Measurements from ENCODE around the gene TLX2. TPM values are rescaled to one million over a fixed set of nuclear protein-coding genes. Genes with fewer than 3 reads are reported as not detected.
"Not testable (repeated sequence)": the region's sequence is repeated elsewhere in the genome, so short reads cannot be mapped to it uniquely, and the experiment has no call there.

TLX2 gene
- total RNA-seq, 3 donors from 2014 or later: not detected

DNA sequence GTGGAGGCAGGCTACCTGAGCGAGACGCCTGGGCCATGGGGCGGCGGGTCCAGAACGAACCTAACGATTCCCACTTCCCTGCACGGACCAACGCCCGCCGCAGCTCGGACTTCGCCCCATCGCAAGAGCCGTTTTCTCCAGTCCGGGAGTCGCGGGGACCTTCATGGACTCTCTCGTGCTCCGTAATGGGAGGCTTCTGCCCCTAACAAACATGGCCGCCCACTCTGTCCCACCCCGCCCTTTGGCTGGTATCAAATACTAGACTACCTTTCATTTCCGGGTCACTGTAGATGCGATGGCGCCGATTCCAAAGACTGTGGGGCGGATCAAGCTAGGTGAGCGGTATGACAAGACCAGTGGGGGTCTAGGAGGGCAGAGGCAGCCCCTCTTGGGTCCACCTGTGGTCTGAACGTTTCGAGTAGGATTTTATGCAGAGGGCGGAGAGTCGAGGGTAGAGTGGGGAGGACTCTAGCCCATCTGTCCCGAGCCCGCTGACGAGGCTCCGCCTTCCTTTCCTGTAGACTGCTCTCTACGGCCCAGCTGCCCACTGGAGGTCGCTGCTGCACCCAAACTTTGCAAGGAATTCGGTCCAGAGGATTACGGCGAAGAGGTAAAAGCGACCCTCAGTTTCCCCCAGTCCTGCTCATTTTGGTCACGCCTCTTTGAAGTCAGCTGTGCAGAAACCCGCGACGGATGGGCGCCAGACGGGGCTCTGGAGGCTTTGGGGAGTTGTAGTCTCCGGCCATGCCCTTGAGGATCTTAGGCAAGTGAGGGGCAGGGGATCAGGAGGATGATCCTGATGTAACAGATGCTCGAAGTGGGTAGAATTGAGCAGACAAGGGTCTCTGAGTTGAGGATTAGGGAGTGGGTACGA, 31.2 kb upstream of the TLX2 start, which contains the start of the genes CCDC142 and TTC31:
TSS of gene CCDC142 (minus strand) at position 198 of the 874 bp plus-strand sequence. CDS start at position 37, 161 bp downstream.
TSS of gene TTC31 (plus strand) at position 281 of the 874 bp plus-strand sequence. CDS start at position 296, 15 bp downstream.
- peak within 1 kb of the TSS; percentile 71 to 99 (median 89) for H3K4me3 ChIP-seq
- H3K9me3 ChIP-seq: no peaks in the 10 kb centered on the region
- H3K27me3 ChIP-seq: no peaks in the 10 kb centered on the region
- DNase-seq (ENCODE audit: low spot score in 2 of 2): peak; percentile 96 to 98
- peaks cover 8 to 14% of the 10 kb centered on the region in 2 donors for H3K4me1 ChIP-seq
- intact Hi-C loops (cut with DNase I; ENCODE audit: low total_unique reads): loop anchor here (5.0 kb wide), 1 partner anchor 99 kb away; no protein-coding TSS in a partner anchor
- peak within 1 kb of the TSS; percentile 90 to 94 for H3K27ac ChIP-seq
- TF ChIP-seq POLR2AphosphoS5 (IDR thresholded peaks at IDR 0.05): peak; percentile 86 to 88 (median 88)
- no peak for TF ChIP-seq POLR2A (IDR thresholded peaks at IDR 0.05)
- TF ChIP-seq, protein P1, sequence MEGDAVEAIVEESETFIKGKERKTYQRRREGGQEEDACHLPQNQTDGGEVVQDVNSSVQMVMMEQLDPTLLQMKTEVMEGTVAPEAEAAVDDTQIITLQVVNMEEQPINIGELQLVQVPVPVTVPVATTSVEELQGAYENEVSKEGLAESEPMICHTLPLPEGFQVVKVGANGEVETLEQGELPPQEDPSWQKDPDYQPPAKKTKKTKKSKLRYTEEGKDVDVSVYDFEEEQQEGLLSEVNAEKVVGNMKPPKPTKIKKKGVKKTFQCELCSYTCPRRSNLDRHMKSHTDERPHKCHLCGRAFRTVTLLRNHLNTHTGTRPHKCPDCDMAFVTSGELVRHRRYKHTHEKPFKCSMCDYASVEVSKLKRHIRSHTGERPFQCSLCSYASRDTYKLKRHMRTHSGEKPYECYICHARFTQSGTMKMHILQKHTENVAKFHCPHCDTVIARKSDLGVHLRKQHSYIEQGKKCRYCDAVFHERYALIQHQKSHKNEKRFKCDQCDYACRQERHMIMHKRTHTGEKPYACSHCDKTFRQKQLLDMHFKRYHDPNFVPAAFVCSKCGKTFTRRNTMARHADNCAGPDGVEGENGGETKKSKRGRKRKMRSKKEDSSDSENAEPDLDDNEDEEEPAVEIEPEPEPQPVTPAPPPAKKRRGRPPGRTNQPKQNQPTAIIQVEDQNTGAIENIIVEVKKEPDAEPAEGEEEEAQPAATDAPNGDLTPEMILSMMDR (IDR thresholded peaks at IDR 0.05): peak; percentile 81 to 91 (median 84)
- H3K36me3 ChIP-seq: no peaks in the 10 kb centered on the region

DNA sequence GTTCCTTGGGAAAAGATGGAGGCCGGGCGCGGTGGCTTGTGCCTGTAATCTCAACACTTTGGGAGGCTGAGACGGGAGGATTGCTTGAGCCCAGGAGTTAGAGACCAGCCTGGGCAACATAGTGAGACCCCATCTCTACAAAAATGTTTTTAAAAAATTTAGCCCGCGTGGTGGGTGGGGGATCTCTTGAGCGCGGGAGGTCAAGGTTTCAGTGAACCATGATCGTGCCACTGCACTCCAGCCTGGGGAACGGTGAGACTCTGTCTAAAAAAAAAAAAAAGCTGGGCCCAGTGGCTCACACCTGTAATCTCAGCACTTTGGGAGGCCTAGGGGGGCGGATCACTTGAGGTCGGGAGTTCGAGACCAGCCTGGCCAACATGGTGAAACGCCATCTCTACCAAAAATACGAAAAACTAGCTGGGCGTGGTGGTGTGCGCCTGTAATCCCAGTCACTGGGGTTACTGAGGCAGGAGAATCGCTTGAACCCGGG, 30.5 kb upstream of the TLX2 start:
- Histone ChIP-seq H3K4me1 (peaks cover 8 to 14% of the 10 kb centered on the region in 2 donors), H3K27ac (peak overlapping the region in 1 of 2 donors; percentile 90), H3K4me3 (peak overlapping the region; percentile 71 to 99 (median 89))
- intact Hi-C loops (cut with DNase I; ENCODE audit: low total_unique reads): loop anchor here (5.0 kb wide), 1 partner anchor 99 kb away; no protein-coding TSS in a partner anchor
- not testable (repeated sequence) for DNase-seq (ENCODE audit: low spot score in 2 of 2); H3K9me3 ChIP-seq; H3K36me3 ChIP-seq; H3K27me3 ChIP-seq

DNA sequence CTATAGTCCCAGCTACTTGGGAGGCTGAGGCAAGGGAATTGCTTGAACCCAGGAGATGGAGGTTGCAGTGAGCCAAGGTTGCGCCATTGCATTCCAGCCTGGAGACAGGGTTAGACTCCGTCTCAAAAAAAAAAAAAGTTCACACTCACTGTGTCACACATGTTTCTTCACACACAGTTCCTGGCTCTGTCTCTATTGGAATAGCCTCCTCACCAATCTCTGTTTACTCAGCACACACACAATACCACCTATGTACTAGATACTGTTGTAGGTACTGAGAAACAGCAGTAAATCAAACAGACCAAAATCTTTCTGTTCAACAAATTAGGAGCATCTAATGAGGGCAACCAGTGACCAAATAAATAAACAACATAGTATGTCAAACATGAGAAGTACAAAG, 28.1 kb upstream of the TLX2 start:
- TF ChIP-seq, protein P1 (IDR thresholded peaks at IDR 0.05): no peak
- TF ChIP-seq POLR2A (IDR thresholded peaks at IDR 0.05) (no peak), POLR2AphosphoS5 (IDR thresholded peaks at IDR 0.05) (no peak)
- Histone ChIP-seq H3K4me3 (no peak overlapping the region), H3K27me3 (no peaks in the 10 kb centered on the region), H3K4me1 (peaks cover 7 to 8% of the 10 kb centered on the region in 2 donors), H3K9me3 (no peaks in the 10 kb centered on the region), H3K27ac (no peak overlapping the region), H3K36me3 (no peaks in the 10 kb centered on the region)
- intact Hi-C loops (cut with DNase I; ENCODE audit: low total_unique reads): no loop called here
- no peak for DNase-seq (ENCODE audit: low spot score in 2 of 2)

DNA sequence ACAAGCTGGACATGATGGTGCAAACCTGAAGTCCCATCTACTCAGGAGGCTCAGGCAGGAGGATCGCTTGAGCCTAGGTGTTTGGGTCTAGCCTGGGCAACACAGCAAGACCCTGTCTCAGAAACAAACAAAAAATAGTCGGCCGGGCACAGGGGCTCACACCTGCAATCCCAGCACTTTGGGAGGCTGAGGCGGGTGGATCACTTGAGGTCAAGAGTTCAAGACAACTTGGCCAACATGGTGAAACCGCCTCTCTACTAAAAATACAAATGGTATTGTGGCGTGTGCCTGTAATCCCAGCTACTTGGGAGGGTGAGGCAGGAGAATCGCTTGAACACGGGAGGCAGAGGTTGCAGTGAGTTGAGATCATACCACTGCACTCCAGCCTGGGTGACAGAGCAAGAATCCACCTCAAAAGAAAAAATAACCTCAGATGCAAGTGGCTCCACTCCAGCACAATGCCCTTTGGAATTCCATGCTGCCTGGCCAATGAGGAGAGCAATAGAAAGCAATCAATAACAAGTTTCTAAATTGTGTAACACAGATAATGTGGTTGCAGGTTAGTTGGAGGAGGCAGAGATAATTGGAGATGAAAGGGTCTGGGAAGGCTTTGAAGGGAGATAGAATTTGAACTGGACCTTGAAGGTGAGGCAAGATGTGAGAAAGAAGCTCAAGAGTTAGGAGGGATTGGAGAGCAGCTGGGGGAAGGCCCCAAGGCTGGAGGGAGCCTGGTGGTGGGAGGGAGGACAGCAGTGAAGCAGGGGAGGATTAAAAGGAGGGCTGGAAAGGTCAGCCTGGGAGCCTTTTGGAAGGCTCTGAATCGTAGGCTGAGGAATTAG, 25.4 kb upstream of the TLX2 start:
- Histone ChIP-seq H3K27ac (no peak overlapping the region), H3K36me3 (peaks cover 3% of the 10 kb centered on the region), H3K4me1 (no peaks in the 10 kb centered on the region), H3K27me3 (no peaks in the 10 kb centered on the region), H3K9me3 (no peaks in the 10 kb centered on the region), H3K4me3 (no peak overlapping the region)
- TF ChIP-seq POLR2AphosphoS5 (IDR thresholded peaks at IDR 0.05): no peak
- no peak for TF ChIP-seq POLR2A (IDR thresholded peaks at IDR 0.05)
- TF ChIP-seq, protein P1 (IDR thresholded peaks at IDR 0.05): no peak
- intact Hi-C loops (cut with DNase I; ENCODE audit: low total_unique reads): no loop called here
- DNase-seq (ENCODE audit: low spot score in 2 of 2): no peak

DNA sequence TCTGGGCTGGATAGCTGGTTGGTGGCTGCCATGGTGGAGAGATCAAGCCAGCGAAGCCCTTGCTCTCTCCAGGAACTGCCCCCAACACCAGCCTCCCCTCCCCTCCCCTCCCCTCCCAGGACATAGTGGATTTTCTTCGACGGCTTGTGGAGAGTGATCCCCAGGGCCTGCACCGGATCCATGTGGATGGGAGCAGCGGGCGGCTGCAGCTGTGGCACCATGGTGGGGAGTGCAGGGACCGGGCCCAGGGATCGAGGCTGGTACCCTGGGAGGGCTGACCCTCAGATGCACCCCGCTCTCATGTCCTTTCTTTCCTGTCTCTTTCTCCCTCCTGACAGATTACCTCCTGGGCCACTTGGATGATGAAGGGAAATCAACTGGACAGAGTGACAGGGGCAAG, 24.3 kb upstream of the TLX2 start:
- intact Hi-C loops (cut with DNase I; ENCODE audit: low total_unique reads): no loop called here

More for the DNA sequence above, 24.3 kb upstream of the TLX2 start:
- Histone ChIP-seq H3K27ac (no peak overlapping the region), H3K4me1 (no peaks in the 10 kb centered on the region), H3K9me3 (no peaks in the 10 kb centered on the region), H3K36me3 (peaks cover 3% of the 10 kb centered on the region), H3K27me3 (no peaks in the 10 kb centered on the region), H3K4me3 (no peak overlapping the region)
- no peak for TF ChIP-seq POLR2AphosphoS5 (IDR thresholded peaks at IDR 0.05)
- TF ChIP-seq POLR2A (IDR thresholded peaks at IDR 0.05): no peak
- TF ChIP-seq, protein P1 (IDR thresholded peaks at IDR 0.05): no peak
- no peak for DNase-seq (ENCODE audit: low spot score in 2 of 2)

Measured in breast epithelium (tissue), 4 donors.